Body of pancreas (tissue), 4 donors: ENCODE data around the gene RASA2. TPM values are rescaled to one million over a fixed set of nuclear protein-coding genes. Genes with fewer than 3 reads are reported as not detected.
A peak's percentile ranks its signal among the peaks of the same experiment; 100 is the strongest.

Experiments
- ATAC-seq: fragments of 150-250 bp; one replicate; pipeline ENCODE4 v1.9.1; 2016
- DNase-seq, 4 donors: peaks; one replicate each; pipeline ENCODE4 v3.0.0-alpha.2; 2019
- H3K27ac ChIP-seq, 4 donors: fragments of 200-600 bp; sonication (generic); 1 replicate in 3 of 4; 2 replicates in 1 of 4; pipeline versions ENCODE4 v1.5.1 to v1.6.1; 2016 to 2019; ENCODE audit warnings: mild to moderate bottlenecking in 1 of 4, mixed read lengths in 1 of 4, moderate library complexity in 1 of 4
- H3K27me3 ChIP-seq, 2 donors: fragments of 200-600 bp; sonication (generic); one replicate each; pipeline ENCODE4 v1.6.0; 2016; ENCODE audit warnings: mild to moderate bottlenecking in 1 of 2
- H3K36me3 ChIP-seq, 2 donors: fragments of 200-600 bp; sonication (generic); replicated peaks in 1 of 2; 2 replicates each; pipeline ENCODE4 v1.5.1; 2016; ENCODE audit warnings: low read depth in 2 of 2; ENCODE audit not compliant: insufficient read depth in 1 of 2
- H3K4me1 ChIP-seq: fragments of 200-600 bp; sonication (generic); one replicate; pipeline ENCODE4 v1.6.0; 2016
- H3K4me3 ChIP-seq, 2 donors: fragments of 200-600 bp; sonication (generic); 1 replicate in 1 of 2; 2 replicates in 1 of 2; pipeline ENCODE4 v1.5.1; 2016 to 2019
- H3K9me3 ChIP-seq, 3 donors: fragments of 200-600 bp; sonication (generic); 1 replicate in 2 of 3; 2 replicates in 1 of 3; pipeline ENCODE4 v1.5.1; 2016
- CTCF ChIP-seq, 7 experiments: fragments of 450-650 bp in 4 of 7; fragments of 200-600 bp in 3 of 7; sonication (generic) in 3 of 7; IDR thresholded peaks; one replicate each; pipeline ENCODE4 v1.5.1; 2016 to 2019; ENCODE audit warnings: antibody characterized with exemption in 7 of 7
- POLR2A ChIP-seq, 3 donors: fragments of 450-650 bp; IDR thresholded peaks; one replicate each; pipeline ENCODE4 v1.6.1; 2016; ENCODE audit warnings: antibody characterized with exemption in 3 of 3, mild to moderate bottlenecking in 2 of 3
- WGBS, 2 donors: methylation state at CpG; one replicate each; pipeline ENCODE4 v1.1.5; 2017; 5-methylcytosine and 5-hydroxymethylcytosine counted together
- intact Hi-C: fragments of 100-400 bp; cut with DNase I; formaldehyde crosslinking; loops from one replicate; pipeline ENCODE4 v1.15.1; 2023
- total RNA-seq, 2 donors: library from RNA; depleted of rRNA; stranded (reverse); fragments of >200 nt; gene quantifications; one replicate each; pipeline ENCODE4 v1.1.0, GENCODE V29; 2016

The RASA2 gene
- total RNA-seq, 2 donors from 2014 or later = 6.9 to 19.2 TPM

GRCh38 chr3:141553055-141553454 lies 66.2 kb downstream of the RASA2 start:
- 67 to 81% methylated on average over 1 of the region's 1 CpG for WGBS, 2 donors
- TF ChIP-seq CTCF (IDR thresholded peaks at IDR 0.05) (no peak), POLR2A (IDR thresholded peaks at IDR 0.05) (no peak)
- ATAC-seq (no peak), DNase-seq (peak in 1 of 4 donors; percentile 7)
- no peak overlapping the region for H3K4me3 ChIP-seq
- H3K4me1 ChIP-seq = no peaks in the 10 kb centered on the region
- H3K36me3 ChIP-seq = no peaks in the 10 kb centered on the region
- H3K9me3 ChIP-seq = no peaks in the 10 kb centered on the region
- no peaks in the 10 kb centered on the region for H3K27me3 ChIP-seq
- intact Hi-C loops = no loop called here
- no peak overlapping the region for H3K27ac ChIP-seq

- TF ChIP-seq POLR2A (IDR thresholded peaks at IDR 0.05) (no peak), CTCF (IDR thresholded peaks at IDR 0.05) (no peak)
- WGBS, 2 donors = 95 to 100% methylated on average over 1 of the region's 1 CpG
These were observed 69.2 kb downstream of the RASA2 start for GRCh38 chr3:141556034-141556433.

GRCh38 chr3:141557961-141558706 lies 71.3 kb downstream of the RASA2 start:
- no peak overlapping the region for H3K27ac ChIP-seq

More at GRCh38 chr3:141556034-141556433, 69.2 kb downstream of the RASA2 start:
- H3K4me1 ChIP-seq = no peaks in the 10 kb centered on the region
- no peaks in the 10 kb centered on the region for H3K9me3 ChIP-seq
- H3K36me3 ChIP-seq = no peaks in the 10 kb centered on the region
- H3K27me3 ChIP-seq = no peaks in the 10 kb centered on the region
- no peak for DNase-seq
- no peak overlapping the region for H3K27ac ChIP-seq
- intact Hi-C loops = loop anchor here (5.0 kb wide), 1 partner anchor 94 kb away; no protein-coding TSS in a partner anchor
- H3K4me3 ChIP-seq = no peak overlapping the region
- ATAC-seq = no peak

GRCh38 chr3:141561426-141562034 lies 74.7 kb downstream of the RASA2 start:
- Histone ChIP-seq H3K4me3 (no peak overlapping the region), H3K27me3 (no peaks in the 10 kb centered on the region), H3K27ac (no peak overlapping the region), H3K9me3 (no peaks in the 10 kb centered on the region), H3K36me3 (no peaks in the 10 kb centered on the region), H3K4me1 (no peaks in the 10 kb centered on the region)
- 58 to 69% methylated on average over 2 of the region's 2 CpGs for WGBS, 2 donors
- TF ChIP-seq POLR2A (IDR thresholded peaks at IDR 0.05) = no peak
- TF ChIP-seq CTCF (IDR thresholded peaks at IDR 0.05) = peak; percentile 73 to 98 (median 97)
- intact Hi-C loops = loop anchor here (5.0 kb wide), 1 partner anchor 259 kb away; no protein-coding TSS in a partner anchor
- DNase-seq (peak in 3 of 4 donors; percentile 12 to 46 (median 12)), ATAC-seq (peak; percentile 53)

More at GRCh38 chr3:141557961-141558706, 71.3 kb downstream of the RASA2 start:
- TF ChIP-seq CTCF (IDR thresholded peaks at IDR 0.05) = no peak
- no peak for TF ChIP-seq POLR2A (IDR thresholded peaks at IDR 0.05)
- Histone ChIP-seq H3K27me3 (no peaks in the 10 kb centered on the region), H3K36me3 (no peaks in the 10 kb centered on the region), H3K4me3 (no peak overlapping the region), H3K9me3 (no peaks in the 10 kb centered on the region), H3K4me1 (no peaks in the 10 kb centered on the region)
- intact Hi-C loops = loop anchor here (5.0 kb wide), 1 partner anchor 96 kb away; no protein-coding TSS in a partner anchor
- no peak for ATAC-seq
- no peak for DNase-seq
- 41 to 58% methylated on average over 4 of the region's 4 CpGs for WGBS, 2 donors
